GM12878 (cell line): ENCODE data around the gene PI3. TPM values are rescaled to one million over a fixed set of nuclear protein-coding genes. Genes with fewer than 3 reads are reported as not detected.

ENCODE experiments used
- IRF4 ChIP-seq: IDR thresholded peaks from 2 replicates; pipeline ENCODE4 v1.6.1; 2011; ENCODE audit warnings: low read depth, low read length
- polyA plus RNA-seq, 11 experiments: library from polyadenylated mRNA; depleted of rRNA in 4 of 11; unstranded in 6 of 11; stranded (reverse) in 5 of 11; fragments of >200 nt; fragmentation: Nextera tagmentation in 4 of 11; fragmentation: Illumina TruSeq in 1 of 11; extraction: Ambion mirVana in 4 of 11; extraction: Trizol in 1 of 11; gene quantifications; 1 replicate in 1 of 11; 2 replicates in 10 of 11; pipeline versions ENCODE4 v1.2.1 to v1.2.3, GENCODE V29; 2011 to 2016; ENCODE audit warnings: inconsistent platforms in 2 of 11, missing spikeins in 2 of 11, low read depth in 1 of 11
- total RNA-seq, 4 experiments: library from RNA; depleted of rRNA in 3 of 4; stranded (reverse); fragments of >200 nt in 3 of 4; fragmentation: Illumina TruSeq in 1 of 4; extraction: Trizol in 1 of 4; gene quantifications; 2 replicates each; pipeline versions ENCODE4 v1.2.1 to v1.2.3, GENCODE V29; 2013 to 2021

The PI3 gene
- total and polyA plus RNA-seq, 10 of the 15 experiments (the other 5 are each of a cell fraction or from before 2014, with no cell fraction given): not detected

- TF ChIP-seq IRF4: no peak
These were observed 48.4 kb downstream of the PI3 start (continued) for GRCh38 chr20:45223136-45223535.

Other genes starting within 250 kb of the PI3 start
Only the 7 nearest of the 15 such genes appear.
- not detected in 2 replicates for gene KCNS1, start 73.8 kb upstream of the PI3 start, total RNA-seq (2014; rRNA removed)
- not detected in 2 replicates for gene KCNS1, start 73.8 kb upstream of the PI3 start, total RNA-seq (2014; rRNA removed; fragmentation: Illumina TruSeq; extraction: Trizol)
- not detected in 2 replicates for gene KCNS1, start 73.8 kb upstream of the PI3 start, total RNA-seq (2021)
- not detected in 2 replicates for gene KCNS1, start 73.8 kb upstream of the PI3 start, polyA plus RNA-seq (2011; rRNA removed)
- not detected in 2 replicates for gene KCNS1, start 73.8 kb upstream of the PI3 start, polyA plus RNA-seq (2014; fragmentation: Illumina TruSeq; extraction: Trizol)
- gene KCNS1, start 73.8 kb upstream of the PI3 start, polyA plus RNA-seq (2014; fragmentation: Nextera tagmentation; extraction: Ambion mirVana): not detected
- gene KCNS1, start 73.8 kb upstream of the PI3 start, polyA plus RNA-seq (2014; rRNA removed): not detected in 2 replicates
- not detected for gene KCNS1, start 73.8 kb upstream of the PI3 start, polyA plus RNA-seq (2016; fragmentation: Nextera tagmentation; extraction: Ambion mirVana)
- not detected in 2 replicates for gene WFDC5, start 59.7 kb upstream of the PI3 start, total RNA-seq (2014; rRNA removed)
- not detected in 2 replicates for gene WFDC5, start 59.7 kb upstream of the PI3 start, total RNA-seq (2014; rRNA removed; fragmentation: Illumina TruSeq; extraction: Trizol)
- gene WFDC5, start 59.7 kb upstream of the PI3 start, total RNA-seq (2021): not detected in 2 replicates
- 0.26 TPM in 1 of 2 replicates, not detected in the other for gene WFDC5, start 59.7 kb upstream of the PI3 start, polyA plus RNA-seq (2011; rRNA removed)
- not detected in 2 replicates for gene WFDC5, start 59.7 kb upstream of the PI3 start, polyA plus RNA-seq (2014; fragmentation: Illumina TruSeq; extraction: Trizol)
- not detected for gene WFDC5, start 59.7 kb upstream of the PI3 start, polyA plus RNA-seq (2014; fragmentation: Nextera tagmentation; extraction: Ambion mirVana)
- gene WFDC5, start 59.7 kb upstream of the PI3 start, polyA plus RNA-seq (2014; rRNA removed): not detected in 2 replicates
- gene WFDC5, start 59.7 kb upstream of the PI3 start, polyA plus RNA-seq (2016; fragmentation: Nextera tagmentation; extraction: Ambion mirVana): under 1 TPM; 0.20 to 0.21 TPM
- gene WFDC12, start 50.4 kb upstream of the PI3 start, total RNA-seq (2014; rRNA removed): not detected in 2 replicates
- gene WFDC12, start 50.4 kb upstream of the PI3 start, total RNA-seq (2014; rRNA removed; fragmentation: Illumina TruSeq; extraction: Trizol): not detected in 2 replicates
- gene WFDC12, start 50.4 kb upstream of the PI3 start, total RNA-seq (2021): not detected in 2 replicates
- gene WFDC12, start 50.4 kb upstream of the PI3 start, polyA plus RNA-seq (2011; rRNA removed): not detected in 2 replicates
- not detected in 2 replicates for gene WFDC12, start 50.4 kb upstream of the PI3 start, polyA plus RNA-seq (2014; fragmentation: Illumina TruSeq; extraction: Trizol)
- gene WFDC12, start 50.4 kb upstream of the PI3 start, polyA plus RNA-seq (2014; fragmentation: Nextera tagmentation; extraction: Ambion mirVana): not detected
- gene WFDC12, start 50.4 kb upstream of the PI3 start, polyA plus RNA-seq (2014; rRNA removed): not detected in 2 replicates
- not detected for gene WFDC12, start 50.4 kb upstream of the PI3 start, polyA plus RNA-seq (2016; fragmentation: Nextera tagmentation; extraction: Ambion mirVana)
- not detected in 2 replicates for gene SEMG1, start 32.1 kb downstream of the PI3 start, total RNA-seq (2014; rRNA removed)
- gene SEMG1, start 32.1 kb downstream of the PI3 start, total RNA-seq (2014; rRNA removed; fragmentation: Illumina TruSeq; extraction: Trizol): not detected in 2 replicates
- not detected in 2 replicates for gene SEMG1, start 32.1 kb downstream of the PI3 start, total RNA-seq (2021)
- gene SEMG1, start 32.1 kb downstream of the PI3 start, polyA plus RNA-seq (2011; rRNA removed): not detected in 2 replicates
- gene SEMG1, start 32.1 kb downstream of the PI3 start, polyA plus RNA-seq (2014; fragmentation: Illumina TruSeq; extraction: Trizol): not detected in 2 replicates
- not detected for gene SEMG1, start 32.1 kb downstream of the PI3 start, polyA plus RNA-seq (2014; fragmentation: Nextera tagmentation; extraction: Ambion mirVana)
- gene SEMG1, start 32.1 kb downstream of the PI3 start, polyA plus RNA-seq (2014; rRNA removed): not detected in 2 replicates
- not detected for gene SEMG1, start 32.1 kb downstream of the PI3 start, polyA plus RNA-seq (2016; fragmentation: Nextera tagmentation; extraction: Ambion mirVana)
- gene SEMG2, start 46.5 kb downstream of the PI3 start, total RNA-seq (2014; rRNA removed): not detected in 2 replicates
- gene SEMG2, start 46.5 kb downstream of the PI3 start, total RNA-seq (2014; rRNA removed; fragmentation: Illumina TruSeq; extraction: Trizol): not detected in 2 replicates
- gene SEMG2, start 46.5 kb downstream of the PI3 start, total RNA-seq (2021): not detected in 2 replicates
- not detected in 2 replicates for gene SEMG2, start 46.5 kb downstream of the PI3 start, polyA plus RNA-seq (2011; rRNA removed)
- gene SEMG2, start 46.5 kb downstream of the PI3 start, polyA plus RNA-seq (2014; fragmentation: Illumina TruSeq; extraction: Trizol): not detected in 2 replicates
- not detected for gene SEMG2, start 46.5 kb downstream of the PI3 start, polyA plus RNA-seq (2014; fragmentation: Nextera tagmentation; extraction: Ambion mirVana)
- not detected in 2 replicates for gene SEMG2, start 46.5 kb downstream of the PI3 start, polyA plus RNA-seq (2014; rRNA removed)
- not detected for gene SEMG2, start 46.5 kb downstream of the PI3 start, polyA plus RNA-seq (2016; fragmentation: Nextera tagmentation; extraction: Ambion mirVana)
- not detected in 2 replicates for gene SLPI, start 79.7 kb downstream of the PI3 start, total RNA-seq (2014; rRNA removed)
- gene SLPI, start 79.7 kb downstream of the PI3 start, total RNA-seq (2014; rRNA removed; fragmentation: Illumina TruSeq; extraction: Trizol): not detected in 2 replicates
- gene SLPI, start 79.7 kb downstream of the PI3 start, total RNA-seq (2021): 1.4 TPM in 1 of 2 replicates, not detected in the other
- gene SLPI, start 79.7 kb downstream of the PI3 start, polyA plus RNA-seq (2011; rRNA removed): not detected in 2 replicates
- not detected in 2 replicates for gene SLPI, start 79.7 kb downstream of the PI3 start, polyA plus RNA-seq (2014; fragmentation: Illumina TruSeq; extraction: Trizol)
- gene SLPI, start 79.7 kb downstream of the PI3 start, polyA plus RNA-seq (2014; fragmentation: Nextera tagmentation; extraction: Ambion mirVana): not detected
- 0.56 TPM in 1 of 2 replicates, not detected in the other for gene SLPI, start 79.7 kb downstream of the PI3 start, polyA plus RNA-seq (2014; rRNA removed)
- gene SLPI, start 79.7 kb downstream of the PI3 start, polyA plus RNA-seq (2016; fragmentation: Nextera tagmentation; extraction: Ambion mirVana): not detected
- gene RBPJL, start 131.9 kb downstream of the PI3 start, total RNA-seq (2014; rRNA removed): not detected in 2 replicates
- gene RBPJL, start 131.9 kb downstream of the PI3 start, total RNA-seq (2014; rRNA removed; fragmentation: Illumina TruSeq; extraction: Trizol): not detected in 2 replicates
- 0.18 TPM in 1 of 2 replicates, not detected in the other for gene RBPJL, start 131.9 kb downstream of the PI3 start, total RNA-seq (2021)
- not detected in 2 replicates for gene RBPJL, start 131.9 kb downstream of the PI3 start, polyA plus RNA-seq (2011; rRNA removed)
- not detected in 2 replicates for gene RBPJL, start 131.9 kb downstream of the PI3 start, polyA plus RNA-seq (2014; fragmentation: Illumina TruSeq; extraction: Trizol)
- gene RBPJL, start 131.9 kb downstream of the PI3 start, polyA plus RNA-seq (2014; fragmentation: Nextera tagmentation; extraction: Ambion mirVana): not detected
- gene RBPJL, start 131.9 kb downstream of the PI3 start, polyA plus RNA-seq (2014; rRNA removed): not detected in 2 replicates
- not detected for gene RBPJL, start 131.9 kb downstream of the PI3 start, polyA plus RNA-seq (2016; fragmentation: Nextera tagmentation; extraction: Ambion mirVana)